Coronary artery (tissue), 2 donors: Measurements from ENCODE around the gene CAPN8.

ENCODE experiments used
- DNase-seq: peaks from one replicate; pipeline ENCODE4 v3.0.0-alpha.2; 2017; ENCODE audit warnings: low spot score
- H3K27ac ChIP-seq, 2 donors: fragments of 200-600 bp; sonication (generic); one replicate each; pipeline ENCODE4 v1.5.1; 2016 to 2019
- H3K4me3 ChIP-seq: fragments of 200-600 bp; sonication (generic); 2 replicates; pipeline ENCODE4 v1.5.1; 2016; ENCODE audit warnings: mild to moderate bottlenecking, moderate library complexity
- TF ChIP-seq, protein P1 (sequence below): fragments of 200-600 bp; sonication (generic); IDR thresholded peaks from one replicate; pipeline ENCODE4 v1.5.1; 2019; ENCODE audit warnings: antibody characterized with exemption

Gene CAPN8

DNA sequence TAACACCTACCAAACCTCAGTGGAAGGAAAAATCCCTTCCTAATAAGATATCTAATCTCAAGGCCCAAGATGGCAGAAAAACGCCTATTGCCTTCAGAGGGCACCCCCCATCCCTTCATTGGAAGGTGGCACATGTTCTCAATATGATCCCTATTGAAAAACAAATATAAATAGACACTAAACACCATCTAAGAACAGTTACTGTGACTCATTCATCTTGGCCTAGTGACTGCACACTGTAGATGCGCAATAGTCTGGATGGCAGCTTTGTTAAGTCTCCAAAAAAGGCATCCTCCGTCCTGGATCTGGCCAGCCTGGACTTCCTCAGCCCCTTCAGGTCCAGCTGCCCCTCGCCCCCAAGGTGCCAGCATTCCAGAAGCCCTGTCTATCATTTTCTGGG lies 121.9 kb downstream of the CAPN8 start:
- TF ChIP-seq, protein P1, sequence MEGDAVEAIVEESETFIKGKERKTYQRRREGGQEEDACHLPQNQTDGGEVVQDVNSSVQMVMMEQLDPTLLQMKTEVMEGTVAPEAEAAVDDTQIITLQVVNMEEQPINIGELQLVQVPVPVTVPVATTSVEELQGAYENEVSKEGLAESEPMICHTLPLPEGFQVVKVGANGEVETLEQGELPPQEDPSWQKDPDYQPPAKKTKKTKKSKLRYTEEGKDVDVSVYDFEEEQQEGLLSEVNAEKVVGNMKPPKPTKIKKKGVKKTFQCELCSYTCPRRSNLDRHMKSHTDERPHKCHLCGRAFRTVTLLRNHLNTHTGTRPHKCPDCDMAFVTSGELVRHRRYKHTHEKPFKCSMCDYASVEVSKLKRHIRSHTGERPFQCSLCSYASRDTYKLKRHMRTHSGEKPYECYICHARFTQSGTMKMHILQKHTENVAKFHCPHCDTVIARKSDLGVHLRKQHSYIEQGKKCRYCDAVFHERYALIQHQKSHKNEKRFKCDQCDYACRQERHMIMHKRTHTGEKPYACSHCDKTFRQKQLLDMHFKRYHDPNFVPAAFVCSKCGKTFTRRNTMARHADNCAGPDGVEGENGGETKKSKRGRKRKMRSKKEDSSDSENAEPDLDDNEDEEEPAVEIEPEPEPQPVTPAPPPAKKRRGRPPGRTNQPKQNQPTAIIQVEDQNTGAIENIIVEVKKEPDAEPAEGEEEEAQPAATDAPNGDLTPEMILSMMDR = no peak
- Histone ChIP-seq H3K27ac (no peak overlapping the region), H3K4me3 (no peak overlapping the region)
- DNase-seq = no peak

DNA sequence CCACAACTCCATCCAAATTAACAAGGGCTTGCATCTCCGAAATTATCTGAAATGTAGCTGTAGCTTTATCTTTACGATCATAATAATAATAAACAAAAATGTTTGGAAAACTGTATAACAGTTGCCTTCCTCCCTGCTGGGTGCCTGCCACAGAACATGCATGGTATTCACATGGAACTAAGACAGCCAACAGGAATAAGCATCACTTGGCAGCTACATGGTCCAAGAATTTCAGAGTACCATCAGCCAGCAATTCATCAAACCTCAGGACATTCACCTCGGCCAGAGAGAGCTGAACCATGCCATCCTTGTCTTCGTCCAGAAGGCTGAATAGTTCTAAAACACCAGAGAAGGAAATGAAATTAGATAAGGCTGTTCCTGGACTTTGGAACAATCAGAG lies 122.7 kb downstream of the CAPN8 start:
- H3K27ac ChIP-seq = no peak overlapping the region
- TF ChIP-seq, protein P1 = no peak
- H3K4me3 ChIP-seq = no peak overlapping the region
- DNase-seq = no peak

DNA sequence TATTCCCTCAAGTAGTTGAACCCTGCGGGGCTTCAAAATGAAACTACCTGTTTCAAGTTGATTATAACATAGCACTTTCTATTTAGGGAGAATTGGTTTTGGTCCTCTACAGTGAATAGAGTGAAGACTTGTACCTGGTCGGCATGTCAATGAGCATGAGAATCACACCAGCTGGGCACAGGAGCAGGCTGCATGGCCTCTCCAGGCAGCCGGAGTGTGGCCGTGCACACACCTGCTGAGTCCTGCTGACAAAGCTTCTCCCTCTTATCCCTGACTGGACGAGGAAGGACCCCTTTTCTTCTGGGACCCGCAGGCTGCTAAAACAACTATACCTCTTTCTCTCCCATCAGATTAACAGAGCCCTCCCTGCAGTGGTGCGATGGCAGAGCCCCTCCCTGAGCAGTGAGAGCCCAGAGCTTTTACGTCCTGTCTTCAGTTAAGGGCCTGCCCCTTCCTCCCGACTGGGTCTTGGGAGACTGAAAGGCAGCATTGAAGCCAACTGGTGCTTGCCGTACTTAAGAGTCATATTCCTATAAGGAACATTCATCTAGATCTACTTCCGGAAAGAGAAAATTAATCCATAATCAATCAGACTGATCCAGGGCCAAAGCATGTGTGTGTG lies 124.9 kb downstream of the CAPN8 start:
- DNase-seq = no peak
- no peak overlapping the region for H3K27ac ChIP-seq
- TF ChIP-seq, protein P1 = no peak
- no peak overlapping the region for H3K4me3 ChIP-seq

DNA sequence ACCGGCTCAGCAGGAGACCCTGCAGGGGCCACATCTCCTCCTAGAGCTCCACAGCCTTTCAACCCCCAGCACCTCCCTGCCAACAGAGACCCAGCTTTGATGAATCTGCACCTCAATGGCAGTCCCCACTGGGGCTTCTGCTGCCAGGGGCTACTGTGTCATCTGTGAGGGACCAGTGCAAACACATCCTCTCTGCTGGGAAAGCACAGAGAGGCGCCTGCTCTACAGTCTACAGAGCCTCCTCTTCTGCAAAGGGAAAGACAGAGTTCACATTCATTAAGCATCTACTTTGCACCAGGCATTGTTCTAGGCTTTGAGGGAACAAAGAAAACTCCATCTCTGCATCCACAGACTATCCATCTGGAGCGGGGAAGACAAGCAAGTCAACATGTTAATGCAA lies 125.8 kb downstream of the CAPN8 start:
- no peak overlapping the region for H3K27ac ChIP-seq
- TF ChIP-seq, protein P1 = no peak
- no peak overlapping the region for H3K4me3 ChIP-seq
- DNase-seq = no peak

DNA sequence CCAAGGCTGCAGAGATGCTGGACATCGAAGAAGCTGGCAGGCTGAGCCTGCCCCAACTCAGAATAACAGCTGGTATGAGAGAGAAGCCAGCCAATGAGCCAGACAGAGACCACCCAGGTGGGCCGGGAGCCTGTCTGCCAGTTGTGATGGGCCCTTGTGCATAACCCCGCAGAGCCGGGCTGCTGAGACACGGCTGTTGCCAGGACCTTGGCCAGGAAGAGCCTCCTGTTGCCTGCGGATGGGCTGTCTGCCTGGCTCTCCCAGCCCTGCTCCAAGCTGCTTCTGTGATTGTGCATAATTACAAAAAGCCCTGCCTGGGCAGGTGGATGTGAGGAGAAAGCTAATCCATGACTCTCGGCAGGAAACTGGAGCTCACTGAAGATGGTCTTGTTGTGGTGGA lies 126.5 kb downstream of the CAPN8 start:
- H3K27ac ChIP-seq = no peak overlapping the region
- TF ChIP-seq, protein P1 = no peak
- DNase-seq = no peak
- H3K4me3 ChIP-seq = no peak overlapping the region

DNA sequence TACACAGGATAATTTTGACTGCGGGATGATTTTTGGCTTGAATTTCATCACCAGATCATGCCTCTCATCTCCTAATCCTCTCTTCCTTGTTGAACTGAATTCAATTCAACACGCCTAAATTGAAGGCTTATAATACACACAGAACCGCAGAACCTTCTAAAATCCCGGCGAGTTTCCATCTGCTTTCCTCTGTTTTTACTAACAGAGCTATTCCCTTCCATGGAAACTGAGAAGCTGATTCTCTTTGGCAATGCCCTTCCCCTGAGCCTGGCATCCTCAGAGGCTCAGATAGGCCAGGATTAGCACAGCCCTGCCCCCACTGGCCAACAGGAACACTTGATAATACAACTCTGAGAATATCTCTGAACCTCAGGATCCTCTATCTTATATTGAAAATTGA lies 130.2 kb downstream of the CAPN8 start:
- no peak for DNase-seq
- no peak overlapping the region for H3K27ac ChIP-seq
- TF ChIP-seq, protein P1 = no peak
- H3K4me3 ChIP-seq = no peak overlapping the region

DNA sequence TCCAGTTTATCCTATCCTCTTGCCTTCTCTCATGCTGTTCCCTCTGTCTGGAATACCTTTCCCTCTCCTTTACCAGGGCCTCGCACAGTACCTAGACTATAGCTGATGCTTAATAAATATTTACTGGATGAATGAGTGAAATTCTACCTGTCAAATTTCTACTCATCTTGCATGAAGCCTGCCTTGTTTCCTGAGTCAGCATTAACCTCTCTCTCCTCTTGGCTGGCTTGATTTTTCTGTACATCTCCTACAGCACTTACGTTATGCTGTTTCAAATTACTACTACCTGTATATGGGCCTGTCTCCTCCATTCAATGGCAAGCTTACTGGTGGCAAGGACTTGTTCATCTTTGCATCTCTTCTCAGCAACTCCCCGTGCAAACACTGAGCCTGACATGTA lies 130.8 kb downstream of the CAPN8 start:
- TF ChIP-seq, protein P1 = no peak
- no peak for DNase-seq
- H3K4me3 ChIP-seq = no peak overlapping the region
- no peak overlapping the region for H3K27ac ChIP-seq
